C1 segment of cervical spinal cord (tissue), 14 donors: ENCODE measurements around the gene HOXC12.

Source experiments
- DNase-seq, 14 donors: peaks; one replicate each; lab custom pipeline; 2025; lab: John Stamatoyannopoulos, UW

Gene HOXC12

GRCh38 chr12:54007538-54008259 lies 53.0 kb downstream of the HOXC12 start:
- DNase-seq, result no peak

GRCh38 chr12:54008260-54008552 lies 53.5 kb downstream of the HOXC12 start:
- DNase-seq, result no peak
